Choroid plexus epithelial cell (primary cell): ENCODE results near the gene HNRNPAB.
A peak's percentile ranks its signal among the peaks of the same experiment; 100 is the strongest.

Experiments
- DNase-seq: peaks from one replicate; pipeline ENCODE4 v3.0.0-alpha.2; 2010; ENCODE audit warnings: low read depth
- H3K4me3 ChIP-seq: 2 replicates; pipeline ENCODE4 v1.5.1; 2011; ENCODE audit warnings: low read depth, mild to moderate bottlenecking, control low read depth, low read length, moderate library complexity
- CTCF ChIP-seq: conservative IDR thresholded peaks from 2 replicates; pipeline ENCODE4 v1.5.1; 2011; ENCODE audit warnings: low read depth, mild to moderate bottlenecking, control low read depth, inconsistent platforms, low read length, moderate library complexity

The HNRNPAB gene

GRCh38 chr5:178234750-178235587 is 30.6 kb downstream of the HNRNPAB start:
- peak; percentile 88 for TF ChIP-seq CTCF
- DNase-seq, result peak; percentile 76
- H3K4me3 ChIP-seq, result no peak overlapping the region

GRCh38 chr5:178235588-178235974 is 31.2 kb downstream of the HNRNPAB start:
- no peak overlapping the region for H3K4me3 ChIP-seq
- no peak for TF ChIP-seq CTCF
- DNase-seq, result no peak

GRCh38 chr5:178236126-178236525 is 31.8 kb downstream of the HNRNPAB start:
- TF ChIP-seq CTCF, result no peak
- no peak overlapping the region for H3K4me3 ChIP-seq
- no peak for DNase-seq

- no peak overlapping the region for H3K4me3 ChIP-seq
Measured at GRCh38 chr5:178236679-178237078, 32.3 kb downstream of the HNRNPAB start.

GRCh38 chr5:178237431-178238312 is 33.3 kb downstream of the HNRNPAB start:
- TF ChIP-seq CTCF, result no peak
- no peak overlapping the region for H3K4me3 ChIP-seq

More at GRCh38 chr5:178236679-178237078, 32.3 kb downstream of the HNRNPAB start:
- DNase-seq, result no peak
- no peak for TF ChIP-seq CTCF

GRCh38 chr5:178238313-178238635 is 33.9 kb downstream of the HNRNPAB start:
- H3K4me3 ChIP-seq, result no peak overlapping the region
- no peak for TF ChIP-seq CTCF
- no peak for DNase-seq

More at GRCh38 chr5:178237431-178238312, 33.3 kb downstream of the HNRNPAB start:
- no peak for DNase-seq
